ENCODE results near the gene LY86.

GRCh38 chr6:6649824-6650349, 61.4 kb downstream of the LY86 start:
- no peak for TF ChIP-seq EZH2phosphoT487 (IDR thresholded peaks at IDR 0.05; ENCODE audit: borderline replicate concordance, low read length)
- TF ChIP-seq CTCF (IDR thresholded peaks at IDR 0.05; ENCODE audit: low read depth, low read length, poor library complexity, severe bottlenecking), result no peak

Data from DOHH2 (cell line).